HepG2 (cell line): ENCODE data around the gene CORT. TPM values are rescaled to one million over a fixed set of nuclear protein-coding genes. Genes with fewer than 3 reads are reported as not detected.

Experiments
- ASH2L ChIP-seq: fragments of 300-600, 200-600 bp; sonication (generic); IDR thresholded peaks from 2 replicates; pipeline ENCODE4 v1.7.0; 2017; ENCODE audit warnings: low read depth, mild to moderate bottlenecking, moderate library complexity, mixed read lengths, low read length; ENCODE audit not compliant: insufficient read length
- CREB1 ChIP-seq, 2 experiments: fragments of 450-650 bp in 1 of 2; IDR thresholded peaks; 2 replicates each; pipeline ENCODE4 v1.6.1; 2016 to 2017; ENCODE audit warnings: control low read depth in 1 of 2, mild to moderate bottlenecking in 1 of 2, missing compliant biosample characterization in 1 of 2, missing genetic modification characterization in 1 of 2
- E2F1 ChIP-seq: sonication (generic); formaldehyde crosslinking; IDR thresholded peaks from 2 replicates; pipeline ENCODE4 v1.5.0; 2020; ENCODE audit warnings: missing genetic modification reagents
- FOSL1 ChIP-seq: sonication (generic); formaldehyde crosslinking; IDR thresholded peaks from 2 replicates; pipeline ENCODE4 v1.9.0; 2021; ENCODE audit warnings: missing genetic modification reagents, borderline replicate concordance
- FOXO4 ChIP-seq: sonication (generic); formaldehyde crosslinking; conservative IDR thresholded peaks from 2 replicates; pipeline ENCODE4 v1.8.1; 2023; ENCODE audit warnings: missing genetic modification reagents
- HDAC6 ChIP-seq: fragments of 200-600 bp; sonication (generic); IDR thresholded peaks from 2 replicates; pipeline ENCODE4 v1.7.0; 2017; ENCODE audit warnings: mild to moderate bottlenecking, antibody characterized with exemption, low read length, low read depth
- HMGA1 ChIP-seq: sonication (generic); formaldehyde crosslinking; conservative IDR thresholded peaks from 2 replicates; pipeline ENCODE4 v1.4.0; 2020; ENCODE audit warnings: missing genetic modification reagents
- MAF1 ChIP-seq: sonication (generic); formaldehyde crosslinking; IDR thresholded peaks from 2 replicates; pipeline ENCODE4 v1.5.0; 2020; ENCODE audit warnings: missing genetic modification reagents, borderline replicate concordance
- MAFK ChIP-seq, 2 experiments: IDR thresholded peaks in 1 of 2; conservative IDR thresholded peaks in 1 of 2; 2 replicates each; pipeline ENCODE4 v1.6.1; 2011; ENCODE audit warnings: improper control_type of control experiment in 2 of 2, low read length in 2 of 2
- MLX ChIP-seq: IDR thresholded peaks from 2 replicates; pipeline ENCODE4 v1.6.1; 2016
- NCOA5 ChIP-seq: sonication (generic); formaldehyde crosslinking; IDR thresholded peaks from 2 replicates; pipeline ENCODE4 v1.4.0; 2020; ENCODE audit warnings: missing genetic modification reagents
- PBX3 ChIP-seq: sonication (generic); formaldehyde crosslinking; IDR thresholded peaks from 2 replicates; pipeline ENCODE4 v1.8.1; 2023; ENCODE audit warnings: missing genetic modification reagents, inconsistent platforms, borderline replicate concordance
- POGZ ChIP-seq: sonication (generic); formaldehyde crosslinking; IDR thresholded peaks from 2 replicates; pipeline ENCODE4 v1.4.0; 2020; ENCODE audit warnings: mild to moderate bottlenecking, missing genetic modification reagents
- SNAPC5 ChIP-seq: sonication (generic); formaldehyde crosslinking; IDR thresholded peaks from 2 replicates; pipeline ENCODE4 v1.8.1; 2023; ENCODE audit warnings: mild to moderate bottlenecking, missing genetic modification reagents, borderline replicate concordance
- TAF1 ChIP-seq: sonication (generic); formaldehyde crosslinking; IDR thresholded peaks from 2 replicates; pipeline ENCODE4 v1.4.0; 2020; ENCODE audit warnings: missing genetic modification reagents
- ZFP41 ChIP-seq: sonication (generic); formaldehyde crosslinking; IDR thresholded peaks from 2 replicates; pipeline ENCODE4 v1.4.0; 2020; ENCODE audit warnings: mild to moderate bottlenecking, missing genetic modification reagents, borderline replicate concordance
- ZFP62 ChIP-seq: sonication (generic); formaldehyde crosslinking; IDR thresholded peaks from 2 replicates; pipeline ENCODE4 v1.4.0; 2020; ENCODE audit warnings: missing genetic modification reagents
- ZNF24 ChIP-seq: fragments of 450-650 bp; IDR thresholded peaks from 2 replicates; pipeline ENCODE4 v1.6.1; 2017; ENCODE audit warnings: antibody characterized with exemption, mild to moderate bottlenecking
- ZNF432 ChIP-seq: sonication (generic); formaldehyde crosslinking; IDR thresholded peaks from 2 replicates; pipeline ENCODE4 v1.5.0; 2020; ENCODE audit warnings: missing genetic modification reagents, mild to moderate bottlenecking, borderline replicate concordance
- ZNF7 ChIP-seq: IDR thresholded peaks from 2 replicates; pipeline ENCODE4 v1.6.1; 2016; ENCODE audit warnings: missing biosample characterization, missing genetic modification reagents
- ZNF713 ChIP-seq: sonication (generic); formaldehyde crosslinking; IDR thresholded peaks from 2 replicates; pipeline ENCODE4 v1.4.0; 2020; ENCODE audit warnings: mild to moderate bottlenecking, missing genetic modification reagents
- ZNF766 ChIP-seq: sonication (generic); formaldehyde crosslinking; IDR thresholded peaks from 2 replicates; pipeline ENCODE4 v1.5.0; 2020; ENCODE audit warnings: missing genetic modification reagents, borderline replicate concordance
- polyA plus RNA-seq, 8 experiments: library from polyadenylated mRNA; depleted of rRNA in 3 of 8; stranded (reverse) in 7 of 8; unstranded in 1 of 8; fragments of >200 nt; fragmentation: Illumina TruSeq in 4 of 8; extraction: Trizol in 4 of 8; gene quantifications; 2 replicates each; pipeline versions ENCODE4 v1.2.1 to v1.2.3, GENCODE V29; 2011 to 2016; ENCODE audit warnings: low read depth in 4 of 8, missing spikeins in 1 of 8, mixed read lengths in 1 of 8; ENCODE audit not compliant: insufficient read depth in 1 of 8
- total RNA-seq, 5 experiments: library from RNA; depleted of rRNA; stranded (reverse); fragments of >200 nt; fragmentation: Illumina TruSeq; extraction: Trizol; gene quantifications; 2 replicates each; pipeline ENCODE4 v1.2.3, GENCODE V29; 2016; ENCODE audit warnings: low read depth in 1 of 5

The CORT gene
- total and polyA plus RNA-seq, 2 of the 13 experiments (the other 11 are each of a cell fraction or from before 2014, with no cell fraction given): 0.11 to 0.62 TPM

GRCh38 chr1:10472220-10473144 lies 22.7 kb downstream of the CORT start, which contains the start of gene DFFA (continued):
- TF ChIP-seq ZNF24: no peak
- no peak for TF ChIP-seq ZNF713 (CRISPR knock-in tag)
- no peak for TF ChIP-seq ZFP62
- TF ChIP-seq FOXO4: 0 out of 2 replicates have a peak, but pooled peaks have one; percentile 85
- TF ChIP-seq MAF1 (CRISPR knock-in tag): 0 out of 2 replicates have a peak, but pooled peaks have one; percentile 41
- TF ChIP-seq NCOA5: no peak
- TF ChIP-seq FOSL1 (CRISPR knock-in tag): no peak
- no peak for TF ChIP-seq MAFK (conservative IDR thresholded peaks at IDR 0.05 in 1 of 2, IDR thresholded peaks at IDR 0.05 in 1 of 2; ENCODE audit: low read length in 2 of 2)
- TF ChIP-seq ZNF766 (CRISPR knock-in tag): 0 out of 2 replicates have a peak, but pooled peaks have one; percentile 50
- peak; percentile 49; the same call in 1 of the 2 replicates for TF ChIP-seq E2F1 (CRISPR knock-in tag)
- TF ChIP-seq MLX (CRISPR knock-in tag): peak; percentile 54; the same call in 1 of the 2 replicates
- no peak for TF ChIP-seq ZNF7 (CRISPR knock-in tag)
- no peak for TF ChIP-seq HMGA1 (CRISPR knock-in tag)
- 0 out of 2 replicates have a peak, but pooled peaks have one; percentile 33 for TF ChIP-seq ZFP41 (CRISPR knock-in tag)
- no peak for TF ChIP-seq HDAC6
- TF ChIP-seq TAF1 (CRISPR knock-in tag): peak; percentile 76
- TF ChIP-seq POGZ: peak; percentile 60; the same call in 1 of the 2 replicates
- TF ChIP-seq PBX3 (CRISPR knock-in tag): no peak
- no peak for TF ChIP-seq SNAPC5 (CRISPR knock-in tag)
- TF ChIP-seq ZNF432 (CRISPR knock-in tag): no peak
- TF ChIP-seq CREB1 (IDR thresholded peaks at IDR 0.05): peak; percentile 75
- TF ChIP-seq CREB1 (CRISPR knock-in tag; IDR thresholded peaks at IDR 0.05): peak; percentile 94
- TF ChIP-seq ASH2L: peak; percentile 89
